T-cell (primary cell): Measurements from ENCODE around the gene C22orf23. TPM values are rescaled to one million over a fixed set of nuclear protein-coding genes. Genes with fewer than 3 reads are reported as not detected.

Source experiments
- ATAC-seq, 4 experiments: fragments of 200-7000 bp in 3 of 4; fragments of 150-1000 bp in 1 of 4; cut with Tn5 transposase; replicated peaks in 1 of 4; 1 replicate in 3 of 4; 2 replicates in 1 of 4; pipeline ENCODE4 v1.10.0; 2021; ENCODE audit warnings: moderate library complexity in 3 of 4, mild to moderate bottlenecking in 2 of 4, moderate number of reproducible peaks in 1 of 4
- CTCF ChIA-PET, 2 donors: fragments of 300-600 bp; sonication (Branson Sonifier 250); formaldehyde crosslinking; loops; one replicate each; lab custom pipeline; 2022; ENCODE audit warnings: antibody characterized with exemption in 2 of 2; lab: Charles Lee
- POLR2A ChIA-PET, 2 donors: fragments of 300-600 bp; sonication (Branson Sonifier 250); formaldehyde crosslinking; loops; one replicate each; lab custom pipeline; 2022; ENCODE audit warnings: antibody characterized with exemption in 2 of 2; lab: Charles Lee
- DNase-seq, 35 experiments: peaks; one replicate each; pipeline versions ENCODE4 v3.0.0 to v3.0.0-alpha.2; 2013 to 2023
- H3K27ac ChIP-seq: one replicate; pipeline ENCODE4 v1.5.1; 2013; ENCODE audit warnings: low read length
- H3K27me3 ChIP-seq, 2 experiments: replicated peaks in 1 of 2; 1 replicate in 1 of 2; 2 replicates in 1 of 2; pipeline versions ENCODE4 v1.6.1 to v1.7.0; 2013; ENCODE audit warnings: low read length in 1 of 2, mixed read lengths in 1 of 2; ENCODE audit not compliant: control insufficient read depth in 2 of 2, insufficient read depth in 2 of 2; ENCODE audit errors: extremely low read depth in 1 of 2
- H3K36me3 ChIP-seq, 2 donors: 1 replicate in 1 of 2; 2 replicates in 1 of 2; pipeline versions ENCODE4 v1.6.1 to v1.7.0; 2013; ENCODE audit warnings: low read length in 1 of 2; ENCODE audit not compliant: control insufficient read depth in 2 of 2, insufficient read depth in 1 of 2; ENCODE audit errors: extremely low read depth in 1 of 2
- H3K4me1 ChIP-seq, 2 experiments: 1 replicate in 1 of 2; 2 replicates in 1 of 2; pipeline versions ENCODE4 v1.6.1 to v1.7.0; 2013; ENCODE audit warnings: low read length in 2 of 2, mixed read lengths in 1 of 2; ENCODE audit not compliant: insufficient read depth in 2 of 2, control insufficient read depth in 1 of 2; ENCODE audit errors: extremely low read depth in 1 of 2
- H3K4me3 ChIP-seq, 2 donors: 1 replicate in 1 of 2; 2 replicates in 1 of 2; pipeline versions ENCODE4 v1.5.1 to v1.7.0; 2013; ENCODE audit warnings: mild to moderate bottlenecking in 2 of 2, low read length in 1 of 2, moderate library complexity in 1 of 2; ENCODE audit not compliant: control insufficient read depth in 1 of 2; ENCODE audit errors: extremely low read depth in 1 of 2
- H3K9me3 ChIP-seq: 2 replicates; pipeline ENCODE4 v1.7.0; 2013
- H3K27ac Mint-ChIP-seq, 2 donors: one replicate each; pipeline ENCODE4 v1.8.0; 2020 to 2021; ENCODE audit warnings: mild to moderate bottlenecking in 2 of 2, mixed read lengths in 2 of 2
- H3K27me3 Mint-ChIP-seq, 2 donors: one replicate each; pipeline ENCODE4 v1.8.0; 2021 to 2022; ENCODE audit warnings: mixed read lengths in 2 of 2
- H3K36me3 Mint-ChIP-seq: one replicate; pipeline ENCODE4 v1.8.0; 2021; ENCODE audit warnings: mixed read lengths
- H3K4me1 Mint-ChIP-seq, 3 donors: one replicate each; pipeline ENCODE4 v1.8.0; 2020 to 2022; ENCODE audit warnings: mixed read lengths in 3 of 3, mild to moderate bottlenecking in 1 of 3
- H3K4me3 Mint-ChIP-seq, 3 donors: one replicate each; pipeline ENCODE4 v1.8.0; 2020 to 2022; ENCODE audit warnings: mild to moderate bottlenecking in 3 of 3, mixed read lengths in 3 of 3, moderate library complexity in 3 of 3
- H3K9me3 Mint-ChIP-seq, 3 donors: one replicate each; pipeline ENCODE4 v1.8.0; 2020 to 2022; ENCODE audit warnings: mixed read lengths in 3 of 3
- WGBS: methylation state at CpG from one replicate; pipeline ENCODE4 v1.1.5; 2013; ENCODE audit warnings: missing lambda C conversion rate; ENCODE audit not compliant: insufficient coverage; 5-methylcytosine and 5-hydroxymethylcytosine counted together
- total RNA-seq, 35 experiments: library from RNA in 6 of 35; stranded (reverse) in 6 of 35; fragments of 120-200 nt in 1 of 35; gene quantifications; one replicate each; pipeline versions ENCODE4 v1.2.1 to v1.2.4 and lab custom pipeline; 2013 to 2026

C22orf23 gene
- total RNA-seq, 5 donors from 2014 or later (not counting 1 experiment from before 2014, with no cell fraction given): not detected

DNA sequence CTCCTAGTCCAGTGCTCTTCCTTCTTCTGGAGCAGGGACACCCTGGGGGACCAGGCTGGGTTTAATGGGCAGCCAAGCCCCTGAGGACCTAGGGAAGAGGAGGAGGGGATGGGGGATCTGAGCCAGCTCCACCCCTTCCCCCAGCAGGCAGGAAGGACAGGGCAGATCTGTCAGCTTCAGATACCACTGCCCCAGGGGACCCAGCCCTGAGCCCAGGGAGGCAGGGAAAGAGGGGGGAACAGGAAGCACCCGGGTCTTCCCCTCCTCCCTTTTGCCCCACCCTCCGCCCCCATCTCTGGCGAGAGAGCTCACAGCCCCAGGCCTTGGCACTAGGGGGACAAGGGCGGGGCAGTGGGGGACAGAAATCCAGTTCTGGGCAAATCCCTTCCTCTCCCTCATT, 42.7 kb upstream of the C22orf23 start:
- H3K27me3 ChIP-seq: no peaks in the 10 kb centered on the region
- H3K4me1 ChIP-seq: peaks cover 2 to 77% of the 10 kb centered on the region in 2 experiments
- no CpG with 5 or more reads among the region's 4 CpGs for WGBS
- H3K27ac ChIP-seq: peak overlapping the region; percentile 81
- Mint-ChIP-seq H3K36me3 (peaks cover 7% of the 10 kb centered on the region), H3K4me3 (no peak overlapping the region), H3K27me3 (no peaks in the 10 kb centered on the region), H3K27ac (peak overlapping the region; percentile 4 to 46), H3K4me1 (peaks cover 7 to 29% (median 23%) of the 10 kb centered on the region in 3 donors), H3K9me3 (no peaks in the 10 kb centered on the region)
- POLR2A ChIA-PET: no interaction called here
- no peaks in the 10 kb centered on the region for H3K9me3 ChIP-seq
- DNase-seq (peak in 1 of 35 experiments; percentile 10), ATAC-seq (no peak)
- H3K36me3 ChIP-seq: no peaks in the 10 kb centered on the region
- CTCF ChIA-PET: interaction anchor here in 1 of 2 donors (0.6 kb wide), 1 partner anchor 39 kb away, joined by 3 read pairs; no protein-coding TSS in a partner anchor
- H3K4me3 ChIP-seq: no peak overlapping the region

DNA sequence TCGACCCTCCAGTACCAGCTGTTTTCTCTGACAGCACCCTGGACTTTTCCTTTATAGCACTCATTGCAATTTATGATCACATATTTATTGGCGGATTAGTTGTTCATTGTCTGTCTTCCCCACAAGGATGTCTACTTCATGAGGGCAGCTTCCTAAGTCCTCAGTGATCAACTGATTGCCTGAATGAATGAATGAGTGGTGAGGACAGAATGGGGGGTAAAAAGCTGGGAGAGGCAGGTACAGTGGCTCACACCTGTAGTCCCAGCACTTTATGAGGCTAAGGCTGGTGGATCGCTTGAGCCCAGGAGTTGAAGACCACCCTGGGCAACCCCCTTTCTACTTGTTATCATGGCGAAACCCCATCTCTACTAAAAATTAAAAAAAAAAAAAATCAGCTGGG, 42.1 kb upstream of the C22orf23 start:
- ATAC-seq (no peak), DNase-seq (no peak)
- no peaks in the 10 kb centered on the region for H3K9me3 ChIP-seq
- no peak overlapping the region for H3K4me3 ChIP-seq
- WGBS: no CpG with 5 or more reads among the region's 4 CpGs
- H3K4me1 ChIP-seq: peaks cover 2 to 77% of the 10 kb centered on the region in 2 experiments
- no peaks in the 10 kb centered on the region for H3K27me3 Mint-ChIP-seq
- H3K9me3 Mint-ChIP-seq: no peaks in the 10 kb centered on the region
- no peaks in the 10 kb centered on the region for H3K27me3 ChIP-seq
- CTCF ChIA-PET: no interaction called here
- H3K36me3 ChIP-seq: no peaks in the 10 kb centered on the region
- POLR2A ChIA-PET: no interaction called here
- peaks cover 7 to 29% (median 23%) of the 10 kb centered on the region in 3 donors for H3K4me1 Mint-ChIP-seq
- H3K36me3 Mint-ChIP-seq: peaks cover 7% of the 10 kb centered on the region
- peak overlapping the region; percentile 34 to 65 for H3K27ac Mint-ChIP-seq
- peak overlapping the region; percentile 52 for H3K27ac ChIP-seq
- H3K4me3 Mint-ChIP-seq: no peak overlapping the region

DNA sequence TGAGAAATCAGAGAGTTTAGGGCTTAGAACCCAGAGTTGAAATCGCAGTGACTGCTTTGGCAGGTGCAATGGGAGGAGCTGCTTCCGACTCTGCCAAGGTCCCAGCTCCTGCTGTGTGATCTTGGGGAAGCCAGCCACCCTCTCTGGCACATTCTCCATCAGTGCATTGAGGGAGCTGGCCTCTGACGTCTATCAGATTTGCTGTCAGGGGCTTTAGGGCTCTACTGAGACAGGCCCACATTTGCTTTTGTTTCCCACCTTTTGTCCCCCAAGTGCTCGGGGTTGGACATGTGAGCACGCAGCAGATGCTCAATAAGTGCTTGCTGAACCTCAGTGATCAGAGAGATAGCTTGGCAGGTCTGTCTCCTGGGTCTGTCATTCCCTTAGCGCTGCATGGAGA, 41.6 kb upstream of the C22orf23 start:
- Mint-ChIP-seq H3K27me3 (no peaks in the 10 kb centered on the region), H3K36me3 (peaks cover 7% of the 10 kb centered on the region), H3K9me3 (no peaks in the 10 kb centered on the region), H3K4me1 (peaks cover 7 to 29% (median 23%) of the 10 kb centered on the region in 3 donors), H3K27ac (peak overlapping the region; percentile 34 to 65), H3K4me3 (no peak overlapping the region)
- POLR2A ChIA-PET: no interaction called here
- no peaks in the 10 kb centered on the region for H3K9me3 ChIP-seq
- ATAC-seq (no peak), DNase-seq (no peak)
- CTCF ChIA-PET: no interaction called here
- H3K27me3 ChIP-seq: no peaks in the 10 kb centered on the region
- no peak overlapping the region for H3K4me3 ChIP-seq
- H3K27ac ChIP-seq: peak overlapping the region; percentile 52
- no peaks in the 10 kb centered on the region for H3K36me3 ChIP-seq
- 89% methylated on average over 4 of the region's 6 CpGs for WGBS
- peaks cover 2 to 73% of the 10 kb centered on the region in 2 experiments for H3K4me1 ChIP-seq

DNA sequence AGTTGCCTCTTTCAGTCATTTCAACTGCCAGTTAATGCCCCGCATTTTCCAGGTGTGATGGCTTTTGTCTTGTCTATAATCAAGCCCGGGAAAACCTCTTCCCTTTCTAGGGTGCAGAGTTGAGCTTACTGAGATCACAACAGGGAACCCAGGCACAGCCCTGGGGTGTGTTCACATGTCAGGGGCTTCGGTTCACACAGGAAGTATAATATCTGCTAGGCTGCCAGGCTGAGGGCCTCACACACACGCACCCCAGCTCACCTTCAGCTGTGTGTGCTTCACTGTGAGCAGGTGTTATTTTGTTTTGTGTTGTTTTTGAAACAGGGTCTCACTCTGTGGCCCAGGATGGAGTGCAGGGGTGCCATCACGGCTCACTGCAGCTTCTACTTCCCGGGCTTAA, 40.6 kb upstream of the C22orf23 start:
- 53% methylated on average over 3 of the region's 6 CpGs for WGBS
- Mint-ChIP-seq H3K4me1 (peaks cover 7 to 29% (median 23%) of the 10 kb centered on the region in 3 donors), H3K27me3 (no peaks in the 10 kb centered on the region), H3K27ac (peak overlapping the region in 1 of 2 donors; percentile 66), H3K9me3 (no peaks in the 10 kb centered on the region), H3K4me3 (no peak overlapping the region), H3K36me3 (peaks cover 7% of the 10 kb centered on the region)
- no peaks in the 10 kb centered on the region for H3K9me3 ChIP-seq
- no peak overlapping the region for H3K4me3 ChIP-seq
- H3K27me3 ChIP-seq: no peaks in the 10 kb centered on the region
- H3K4me1 ChIP-seq: peaks cover 2 to 64% of the 10 kb centered on the region in 2 experiments
- ChIA-PET POLR2A (no interaction called here), CTCF (no interaction called here)
- peak overlapping the region; percentile 16 for H3K27ac ChIP-seq
- peak; percentile 43 to 79 (median 68) for ATAC-seq
- no peaks in the 10 kb centered on the region for H3K36me3 ChIP-seq
- peak in 25 of 35 experiments; percentile 3 to 59 (median 21) for DNase-seq

DNA sequence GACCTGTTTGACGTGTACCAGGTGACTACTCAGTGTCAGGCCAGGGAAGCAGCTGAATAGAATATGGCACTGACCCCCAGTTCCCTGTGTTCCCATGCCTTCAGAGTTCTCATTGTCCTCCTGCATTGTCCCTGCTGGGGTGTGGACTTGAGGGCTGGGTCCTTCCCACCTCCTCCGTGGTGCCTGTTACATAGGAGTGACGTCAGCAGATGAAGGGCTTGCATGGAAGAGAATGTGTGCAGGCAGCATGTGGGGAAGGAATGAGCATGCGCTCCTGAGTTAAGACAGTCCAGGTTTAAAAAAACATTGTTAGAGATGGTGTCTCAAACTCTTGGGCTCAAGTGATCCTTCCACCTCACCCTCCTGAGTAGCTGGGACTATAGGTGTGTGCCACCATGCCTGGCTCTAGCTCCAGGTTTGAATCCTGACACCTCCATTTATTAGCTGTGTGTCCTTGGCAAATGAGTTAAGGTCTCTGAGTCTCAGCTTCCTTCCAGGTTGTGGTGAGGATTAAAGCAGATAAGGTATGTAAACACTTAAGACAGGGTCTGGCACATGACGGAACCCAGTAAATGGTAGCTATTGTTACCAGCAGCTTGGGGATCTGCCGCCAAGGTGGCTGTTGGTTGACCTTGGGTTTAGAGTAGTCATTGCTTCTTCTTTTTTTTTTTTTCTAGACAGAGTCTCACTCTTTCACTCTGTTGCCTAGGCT, 38.5 kb upstream of the C22orf23 start:
- ChIA-PET POLR2A (no interaction called here), CTCF (interaction anchor here in 1 of 2 donors (0.7 kb wide), 1 partner anchor 96 kb away, joined by 3 read pairs; no protein-coding TSS in a partner anchor)
- WGBS: 81% methylated on average over 5 of the region's 6 CpGs

DNA sequence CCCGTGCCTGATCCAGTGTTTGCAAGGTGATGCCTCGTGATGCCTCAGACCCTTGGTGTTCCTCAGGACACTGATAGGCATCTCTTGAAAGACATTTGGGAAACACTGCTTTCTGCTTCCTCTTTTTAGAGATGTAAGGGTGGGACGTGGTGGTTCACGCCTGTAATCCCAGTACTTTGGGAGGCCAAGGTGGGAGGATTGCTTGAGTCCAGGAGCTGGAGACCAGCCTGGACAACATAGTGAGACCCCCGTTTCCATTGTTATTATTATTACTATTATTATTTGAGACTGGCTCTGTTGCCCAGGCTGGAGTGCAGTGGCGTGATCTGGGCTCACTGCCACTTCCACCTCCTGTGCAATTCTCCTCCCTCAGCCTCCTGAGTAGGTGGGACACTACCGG, 37.5 kb upstream of the C22orf23 start:
- Mint-ChIP-seq H3K27me3 (no peaks in the 10 kb centered on the region), H3K4me1 (peaks cover 2 to 17% (median 9%) of the 10 kb centered on the region in 3 donors), H3K4me3 (no peak overlapping the region), H3K9me3 (no peaks in the 10 kb centered on the region), H3K36me3 (peaks cover 3% of the 10 kb centered on the region), H3K27ac (no peak overlapping the region)
- no peak for DNase-seq
- CTCF ChIA-PET: no interaction called here
- WGBS: 80% methylated on average over 3 of the region's 7 CpGs
- Histone ChIP-seq H3K4me1 (peaks cover 0 to 33% of the 10 kb centered on the region in 2 experiments), H3K27me3 (no peaks in the 10 kb centered on the region), H3K27ac (no peak overlapping the region), H3K9me3 (no peaks in the 10 kb centered on the region), H3K36me3 (no peaks in the 10 kb centered on the region), H3K4me3 (no peak overlapping the region)
- no peak for ATAC-seq
- POLR2A ChIA-PET: no interaction called here

More for the DNA sequence above, 38.5 kb upstream of the C22orf23 start:
- Mint-ChIP-seq H3K27me3 (no peaks in the 10 kb centered on the region), H3K27ac (no peak overlapping the region), H3K9me3 (no peaks in the 10 kb centered on the region), H3K4me3 (no peak overlapping the region), H3K4me1 (peaks cover 7 to 23% (median 16%) of the 10 kb centered on the region in 3 donors), H3K36me3 (peaks cover 3% of the 10 kb centered on the region)
- Histone ChIP-seq H3K27me3 (no peaks in the 10 kb centered on the region), H3K9me3 (no peaks in the 10 kb centered on the region), H3K36me3 (no peaks in the 10 kb centered on the region), H3K4me3 (no peak overlapping the region), H3K4me1 (peaks cover 2 to 44% of the 10 kb centered on the region in 2 experiments), H3K27ac (no peak overlapping the region)
- ATAC-seq (no peak), DNase-seq (no peak)
